HepG2 (cell line): ENCODE data around the gene CLPTM1. TPM values are rescaled to one million over a fixed set of nuclear protein-coding genes. Genes with fewer than 3 reads are reported as not detected.

Source experiments
- ARID4A ChIP-seq: sonication (generic); formaldehyde crosslinking; IDR thresholded peaks from 2 replicates; pipeline ENCODE4 v1.5.0; 2020; ENCODE audit warnings: mild to moderate bottlenecking, missing genetic modification reagents, borderline replicate concordance
- BCL6 ChIP-seq: IDR thresholded peaks from 2 replicates; pipeline ENCODE4 v1.6.1; 2016; ENCODE audit warnings: missing genetic modification reagents, missing compliant biosample characterization
- GATA4 ChIP-seq: sonication (generic); IDR thresholded peaks from 2 replicates; pipeline ENCODE4 v1.6.1; 2016; ENCODE audit warnings: antibody characterized with exemption, low read depth, borderline replicate concordance
- HOXA9 ChIP-seq: sonication (generic); formaldehyde crosslinking; IDR thresholded peaks from 2 replicates; pipeline ENCODE4 v1.8.1; 2022; ENCODE audit warnings: missing genetic modification reagents, mild to moderate bottlenecking, moderate library complexity, borderline replicate concordance
- KAT2B ChIP-seq: fragments of 150-350 bp; IDR thresholded peaks from 2 replicates; pipeline ENCODE4 v1.6.1; 2014; ENCODE audit warnings: low read depth, low read length, borderline replicate concordance
- KLF11 ChIP-seq: IDR thresholded peaks from 2 replicates; pipeline ENCODE4 v1.6.1; 2016; ENCODE audit warnings: missing compliant biosample characterization
- LCORL ChIP-seq, 2 experiments: fragments of 450-650 bp in 1 of 2; sonication (generic) in 1 of 2; formaldehyde crosslinking in 1 of 2; IDR thresholded peaks; 2 replicates each; pipeline versions ENCODE4 v1.5.0 to v1.6.1; 2017 to 2020; ENCODE audit warnings: antibody characterized with exemption in 1 of 2, missing genetic modification reagents in 1 of 2
- MTA1 ChIP-seq: sonication (generic); formaldehyde crosslinking; IDR thresholded peaks from 2 replicates; pipeline ENCODE4 v1.4.0; 2020; ENCODE audit warnings: missing genetic modification reagents, mild to moderate bottlenecking, borderline replicate concordance
- RBFOX2 ChIP-seq: fragments of 200-400 bp; formaldehyde crosslinking; IDR thresholded peaks from 2 replicates; pipeline ENCODE4 v1.6.1; 2017; ENCODE audit warnings: low read depth, mild to moderate bottlenecking, low read length
- SMAD1 ChIP-seq: sonication (generic); formaldehyde crosslinking; IDR thresholded peaks from 2 replicates; pipeline ENCODE4 v1.4.0; 2020; ENCODE audit warnings: missing genetic modification reagents, low read depth, mild to moderate bottlenecking, borderline replicate concordance
- SMARCC2 ChIP-seq: fragments of 450-650 bp; IDR thresholded peaks from 2 replicates; pipeline ENCODE4 v1.6.1; 2017; ENCODE audit warnings: antibody characterized with exemption, mild to moderate bottlenecking
- SP5 ChIP-seq: IDR thresholded peaks from 2 replicates; pipeline ENCODE4 v1.6.1; 2016; ENCODE audit warnings: low read depth, borderline replicate concordance
- SRSF9 ChIP-seq: fragments of 200-400 bp; formaldehyde crosslinking; IDR thresholded peaks from 2 replicates; pipeline ENCODE4 v1.6.1; 2018; ENCODE audit warnings: borderline replicate concordance, mild to moderate bottlenecking, low read depth, low read length; ENCODE audit not compliant: insufficient read depth, poor library complexity, severe bottlenecking
- THAP9 ChIP-seq: sonication (generic); formaldehyde crosslinking; IDR thresholded peaks from 2 replicates; pipeline ENCODE4; 2020; ENCODE audit warnings: missing genetic modification reagents, mild to moderate bottlenecking, borderline replicate concordance
- ZFP37 ChIP-seq: sonication (generic); formaldehyde crosslinking; IDR thresholded peaks from 2 replicates; pipeline ENCODE4 v1.4.0; 2020; ENCODE audit warnings: missing genetic modification reagents, borderline replicate concordance
- ZNF432 ChIP-seq: sonication (generic); formaldehyde crosslinking; IDR thresholded peaks from 2 replicates; pipeline ENCODE4 v1.5.0; 2020; ENCODE audit warnings: missing genetic modification reagents, mild to moderate bottlenecking, borderline replicate concordance
- ZNF460 ChIP-seq: sonication (generic); formaldehyde crosslinking; IDR thresholded peaks from 2 replicates; pipeline ENCODE4 v1.5.1; 2020; ENCODE audit warnings: missing genetic modification reagents, mild to moderate bottlenecking, borderline replicate concordance
- ZNF557 ChIP-seq: sonication (generic); formaldehyde crosslinking; IDR thresholded peaks from 2 replicates; pipeline ENCODE4 v1.4.0; 2020; ENCODE audit warnings: missing genetic modification reagents
- ZNF570 ChIP-seq: sonication (generic); formaldehyde crosslinking; IDR thresholded peaks from 2 replicates; pipeline ENCODE4 v1.4.0; 2020; ENCODE audit warnings: mild to moderate bottlenecking, missing genetic modification reagents, borderline replicate concordance
- ZNF607 ChIP-seq: sonication (generic); formaldehyde crosslinking; IDR thresholded peaks from 2 replicates; pipeline ENCODE4 v1.5.1; 2020; ENCODE audit warnings: missing genetic modification reagents, mild to moderate bottlenecking, borderline replicate concordance
- ZNF749 ChIP-seq: sonication (generic); formaldehyde crosslinking; IDR thresholded peaks from 2 replicates; pipeline ENCODE4 v1.8.0; 2022; ENCODE audit warnings: mild to moderate bottlenecking, missing genetic modification reagents, moderate library complexity, borderline replicate concordance
- ZNF891 ChIP-seq: sonication (generic); formaldehyde crosslinking; IDR thresholded peaks from 2 replicates; pipeline ENCODE4 v1.5.0; 2020; ENCODE audit warnings: mild to moderate bottlenecking, missing genetic modification reagents
- ZSCAN22 ChIP-seq: sonication (generic); formaldehyde crosslinking; IDR thresholded peaks from 2 replicates; pipeline ENCODE4 v1.4.0; 2020; ENCODE audit warnings: mild to moderate bottlenecking, missing genetic modification reagents
- polyA plus RNA-seq, 8 experiments: library from polyadenylated mRNA; depleted of rRNA in 3 of 8; stranded (reverse) in 7 of 8; unstranded in 1 of 8; fragments of >200 nt; fragmentation: Illumina TruSeq in 4 of 8; extraction: Trizol in 4 of 8; gene quantifications; 2 replicates each; pipeline versions ENCODE4 v1.2.1 to v1.2.3, GENCODE V29; 2011 to 2016; ENCODE audit warnings: low read depth in 4 of 8, missing spikeins in 1 of 8, mixed read lengths in 1 of 8; ENCODE audit not compliant: insufficient read depth in 1 of 8
- total RNA-seq, 5 experiments: library from RNA; depleted of rRNA; stranded (reverse); fragments of >200 nt; fragmentation: Illumina TruSeq; extraction: Trizol; gene quantifications; 2 replicates each; pipeline ENCODE4 v1.2.3, GENCODE V29; 2016; ENCODE audit warnings: low read depth in 1 of 5

The CLPTM1 gene
- total and polyA plus RNA-seq, 2 of the 13 experiments (the other 11 are each of a cell fraction or from before 2014, with no cell fraction given), result 34.9 to 42.8 TPM

- TF ChIP-seq ARID4A (CRISPR knock-in tag) (peak; percentile 82; the same call in 1 of the 2 replicates), SMARCC2 (no peak), ZNF570 (CRISPR knock-in tag) (no peak), BCL6 (CRISPR knock-in tag) (peak; percentile 96), SMAD1 (CRISPR knock-in tag) (peak; percentile 48; the same call in 1 of the 2 replicates), HOXA9 (CRISPR knock-in tag) (no peak), ZFP37 (CRISPR knock-in tag) (peak; percentile 94; the same call in 1 of the 2 replicates), KAT2B (no peak), GATA4 (peak; percentile 84; the same call in 1 of the 2 replicates), THAP9 (CRISPR knock-in tag) (peak; percentile 58; the same call in 1 of the 2 replicates), ZNF891 (CRISPR knock-in tag) (peak; percentile 29; the same call in 1 of the 2 replicates), RBFOX2 (peak; percentile 70), ZNF432 (CRISPR knock-in tag) (no peak), SRSF9 (no peak), ZNF749 (CRISPR knock-in tag) (peak; percentile 87; the same call in 1 of the 2 replicates), ZNF607 (CRISPR knock-in tag) (no peak), LCORL (IDR thresholded peaks at IDR 0.05) (peak; percentile 82), LCORL (CRISPR knock-in tag; IDR thresholded peaks at IDR 0.05) (peak; percentile 100), SP5 (CRISPR knock-in tag) (peak; percentile 89), KLF11 (CRISPR knock-in tag) (0 out of 2 replicates have a peak, but pooled peaks have one; percentile 64), ZNF460 (no peak; the same call in 1 of the 2 replicates), MTA1 (CRISPR knock-in tag) (peak; percentile 99), ZSCAN22 (CRISPR knock-in tag) (0 out of 2 replicates have a peak, but pooled peaks have one; percentile 37), ZNF557 (0 out of 2 replicates have a peak, but pooled peaks have one; percentile 65)
Measured at GRCh38 chr19:44924243-44924725, 30.9 kb upstream of the CLPTM1 start (continued).
